GM21717 (cell line): ENCODE measurements around the gene FBLN1.
"Not testable (repeated sequence)": the region's sequence is repeated elsewhere in the genome, so short reads cannot be mapped to it uniquely, and the experiment has no call there.

ENCODE experiments used
- ATAC-seq: cut with Tn5 transposase; IDR thresholded peaks from one replicate; pipeline ENCODE4 v1.9.1; 2021; ENCODE audit warnings: mild to moderate bottlenecking, moderate library complexity; ENCODE audit not compliant: unreplicated experiment

FBLN1 gene

DNA sequence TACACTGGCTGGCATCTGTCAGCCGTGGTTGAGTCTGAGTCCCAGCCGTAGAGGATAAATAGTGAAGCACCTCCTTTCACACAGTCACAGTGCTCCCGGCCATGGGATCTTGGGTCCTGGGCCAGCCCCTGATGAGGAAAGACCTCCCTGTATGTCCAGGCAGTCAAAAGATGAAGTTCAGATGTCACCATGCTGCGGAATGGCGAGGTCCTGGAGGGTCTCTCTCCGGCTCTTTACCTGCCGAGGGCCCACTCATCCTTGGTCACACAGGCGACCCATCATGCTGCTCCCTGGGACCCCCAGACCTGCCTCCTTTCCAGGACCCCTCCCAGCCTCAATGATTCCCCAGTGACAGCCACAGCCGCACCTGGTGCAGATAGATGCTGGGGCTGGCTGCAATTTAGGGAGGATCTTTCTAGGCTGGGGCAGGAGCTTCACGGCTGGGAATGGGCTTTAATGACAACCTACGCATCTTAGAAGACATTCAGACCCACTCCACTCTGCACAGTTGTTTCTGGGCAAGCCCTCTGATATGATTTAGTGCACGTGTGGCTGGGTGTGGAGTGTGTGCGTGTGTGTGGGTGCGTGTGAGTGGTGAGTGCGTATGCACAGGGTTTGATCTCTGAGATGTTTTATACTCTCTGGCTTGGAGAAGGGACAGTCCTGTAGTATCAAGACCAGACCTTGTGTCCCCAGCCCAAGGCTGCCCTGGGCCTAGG, 79.7 kb downstream of the FBLN1 start:
- no peak for ATAC-seq

- ATAC-seq = no peak
These were observed 80.3 kb downstream of the FBLN1 start for GRCh38 chr22:45582955-45583320.

DNA sequence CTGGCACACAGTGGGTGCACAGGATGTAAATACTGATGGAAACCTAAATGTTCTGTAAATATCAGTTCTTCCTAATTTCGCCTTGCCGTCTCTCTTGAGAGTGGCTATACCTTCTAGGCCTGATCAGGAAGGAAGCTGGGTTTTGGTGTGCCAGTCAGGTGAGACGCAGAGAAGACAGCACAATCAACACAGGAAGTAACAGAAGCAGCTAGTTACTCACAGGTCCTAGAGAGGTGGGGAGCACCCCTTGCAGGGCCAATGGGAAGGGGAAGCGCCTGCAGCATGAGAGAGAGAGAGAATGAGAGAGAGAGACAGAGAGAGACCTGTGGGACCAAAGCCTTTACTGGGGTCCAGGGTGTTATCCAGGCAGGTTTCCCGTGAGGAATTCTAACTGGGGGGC, 80.8 kb downstream of the FBLN1 start:
- no peak for ATAC-seq

- ATAC-seq = no peak
These were observed 81.5 kb downstream of the FBLN1 start for GRCh38 chr22:45584121-45584570.

DNA sequence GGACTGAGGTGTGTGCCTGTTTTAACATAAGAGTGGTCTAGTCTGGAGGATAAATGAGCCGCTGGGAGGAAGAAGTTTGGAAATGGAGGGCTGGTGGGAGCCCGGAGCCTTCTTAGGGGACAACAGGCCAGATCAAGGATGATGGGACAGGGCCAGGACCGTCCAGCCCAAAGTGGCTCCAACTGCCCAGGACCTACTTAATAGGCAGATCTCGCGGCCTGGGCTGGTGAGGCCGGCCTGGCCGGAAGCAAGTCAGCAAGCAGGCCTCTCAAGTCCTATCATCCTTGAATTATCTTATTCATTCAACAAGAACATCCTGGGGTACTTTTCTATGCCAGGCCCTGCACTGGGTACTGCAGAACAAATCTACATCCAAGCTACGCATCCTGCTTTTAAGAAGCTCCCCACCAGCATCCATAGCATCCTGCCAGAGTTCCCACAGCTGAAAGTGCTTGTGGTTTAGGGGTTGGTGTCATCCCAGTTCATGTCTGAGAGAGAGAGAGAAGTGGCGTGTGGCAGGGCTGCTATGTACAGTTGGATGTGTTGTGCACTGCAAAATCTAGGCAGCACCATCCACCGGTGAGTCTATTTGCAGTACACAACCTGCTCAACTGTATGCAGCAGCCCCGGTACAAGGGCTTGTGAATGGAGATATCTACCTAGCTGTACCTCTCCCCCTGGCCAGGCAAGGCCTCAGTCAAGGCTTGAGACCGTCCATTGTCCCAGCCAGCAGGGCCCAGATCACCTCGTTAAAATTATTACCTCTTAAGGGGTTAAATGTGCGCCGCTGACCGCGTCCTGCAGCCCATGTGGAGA, 82.1 kb downstream of the FBLN1 start:
- ATAC-seq = no peak

GRCh38 chr22:45585437-45585755, 82.7 kb downstream of the FBLN1 start:
- no peak for ATAC-seq

- no peak for ATAC-seq
These were observed 83.4 kb downstream of the FBLN1 start for GRCh38 chr22:45585946-45586540.

GRCh38 chr22:45586651-45587405, 84.1 kb downstream of the FBLN1 start:
- ATAC-seq = no peak

- no peak for ATAC-seq
These were observed 85.2 kb downstream of the FBLN1 start for GRCh38 chr22:45587638-45588505.

DNA sequence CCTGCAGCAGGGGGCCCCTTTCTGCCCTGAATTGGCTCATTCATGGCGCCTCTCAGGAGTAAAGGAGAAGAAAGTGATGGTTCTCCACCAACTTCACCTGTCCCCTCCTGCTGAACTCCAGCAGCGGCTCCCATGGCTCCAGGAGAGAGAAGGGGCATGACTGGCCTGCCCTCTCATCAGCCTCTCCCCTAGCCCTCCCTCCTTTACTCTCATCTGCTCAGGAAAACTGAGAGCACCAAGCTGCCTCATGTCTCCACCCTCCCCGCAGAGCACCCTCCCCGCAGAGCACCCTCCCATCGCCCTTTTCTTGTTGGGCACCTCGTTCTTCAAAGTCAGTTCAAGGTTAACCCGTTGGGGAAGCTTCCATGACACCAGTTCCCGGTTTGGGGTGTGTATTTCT, 86.9 kb downstream of the FBLN1 start:
- no peak for ATAC-seq

DNA sequence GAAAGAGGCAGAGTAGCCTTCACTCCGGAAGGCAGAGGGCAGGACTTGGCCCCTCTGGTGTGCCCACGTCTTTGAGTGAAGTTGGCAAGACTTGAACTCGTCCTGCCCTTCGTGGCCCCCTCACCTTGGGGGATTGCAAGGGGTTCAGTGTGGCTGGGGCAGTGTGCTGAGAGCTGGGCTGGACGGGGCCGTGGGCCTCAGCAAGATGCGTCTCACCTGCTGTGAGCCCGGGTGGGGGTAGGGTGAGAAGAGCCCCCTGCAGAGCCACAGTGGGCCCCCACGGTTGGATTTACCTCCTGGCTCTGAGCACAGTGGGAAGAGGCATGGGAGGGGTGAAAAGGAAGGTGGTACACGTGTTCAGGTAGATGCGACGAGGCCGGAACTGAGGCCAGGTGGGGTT, 87.6 kb downstream of the FBLN1 start:
- no peak for ATAC-seq

- ATAC-seq = not testable (repeated sequence)
These were observed 89.0 kb downstream of the FBLN1 start for GRCh38 chr22:45591633-45592213.

GRCh38 chr22:45594123-45594941, 91.6 kb downstream of the FBLN1 start:
- no peak for ATAC-seq

- ATAC-seq = no peak
These were observed 94.9 kb downstream of the FBLN1 start for GRCh38 chr22:45597460-45598192.

GRCh38 chr22:45598596-45599217, 96.0 kb downstream of the FBLN1 start:
- no peak for ATAC-seq

DNA sequence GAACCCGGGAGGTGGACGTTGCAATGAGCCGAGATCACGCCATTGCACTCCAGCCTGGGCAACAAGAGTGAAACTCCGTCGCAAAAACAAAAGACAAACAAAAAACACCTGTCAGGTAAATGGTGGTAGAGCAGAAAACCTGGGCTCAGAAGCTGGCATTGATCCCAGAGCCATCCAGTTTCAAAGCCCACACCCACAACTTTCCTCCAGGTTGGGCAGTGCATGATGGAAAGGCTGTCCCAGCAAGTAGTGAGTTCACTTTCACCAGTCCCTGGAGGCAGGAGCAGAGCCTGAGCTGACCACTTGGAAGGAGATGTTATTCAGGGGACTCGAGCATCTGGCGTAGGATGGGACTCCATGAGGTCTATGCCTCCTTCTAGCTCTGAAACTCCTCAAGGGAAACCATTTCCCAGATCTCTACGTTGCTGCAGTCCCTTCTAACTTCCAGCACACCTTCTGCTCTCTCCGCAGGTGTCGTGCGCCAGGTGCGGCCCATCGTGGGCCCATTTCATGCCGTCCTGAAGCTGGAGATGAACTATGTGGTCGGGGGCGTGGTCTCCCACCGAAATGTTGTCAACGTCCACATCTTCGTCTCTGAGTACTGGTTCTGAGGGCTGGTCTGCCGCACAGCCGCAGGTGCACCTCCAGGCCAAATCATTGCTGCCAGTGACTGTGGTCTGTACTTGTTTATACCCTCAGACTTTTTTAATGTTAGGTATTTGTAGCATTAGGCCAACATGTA, 97.3 kb downstream of the FBLN1 start:
- ATAC-seq = no peak
